Measurements from ENCODE around the gene SZT2. TPM values are rescaled to one million over a fixed set of nuclear protein-coding genes. Genes with fewer than 3 reads are reported as not detected.
A peak's percentile ranks its signal among the peaks of the same experiment; 100 is the strongest.
"Not testable (repeated sequence)": the region's sequence is repeated elsewhere in the genome, so short reads cannot be mapped to it uniquely, and the experiment has no call there.

The SZT2 gene
- total RNA-seq, 6 experiments from 2014 or later, result 17.2 to 21.8 (median 21.3) TPM

DNA sequence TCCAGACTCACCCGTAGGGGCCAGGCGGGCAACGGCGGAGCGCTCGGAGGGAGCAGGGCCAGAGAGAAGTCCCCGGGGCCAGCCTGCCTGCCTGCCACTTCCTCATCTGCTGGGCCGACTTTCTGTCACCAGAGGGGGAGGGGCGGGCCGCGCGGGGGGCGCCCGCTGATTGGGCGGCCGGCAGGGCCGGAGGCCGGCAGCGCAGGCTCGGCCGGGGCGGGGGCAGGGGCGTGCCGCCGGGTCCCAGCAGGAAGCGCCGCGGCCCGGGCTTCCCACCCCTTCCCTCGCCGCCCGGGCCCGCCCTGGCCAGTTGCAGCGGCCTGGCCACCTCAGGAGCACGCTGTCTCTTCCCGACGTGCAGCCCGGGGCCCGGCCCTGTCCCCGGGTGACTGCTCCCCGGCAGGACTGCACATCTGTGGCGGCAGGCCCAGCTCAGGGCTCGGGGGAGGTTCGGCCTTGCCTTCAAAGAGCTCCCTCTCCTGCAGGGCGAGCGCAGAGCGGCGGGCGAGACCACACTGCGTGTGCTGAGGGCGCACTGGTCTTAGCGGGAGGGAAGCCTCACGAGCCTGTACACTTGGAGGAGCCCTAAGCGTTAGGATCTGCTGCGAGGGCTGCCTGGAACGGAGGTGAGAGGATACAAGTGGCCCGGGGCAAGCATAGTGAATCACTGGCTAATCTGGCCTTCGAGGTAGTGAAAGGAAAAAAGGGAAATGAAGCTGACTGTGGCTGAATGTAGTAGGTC, 21.6 kb upstream of the SZT2 start, which contains the start of gene ELOVL1:
TSS of gene ELOVL1 (minus strand) at position 108 of the 742 bp plus-strand sequence. CDS start 2,402 bp downstream, outside the sequence.
- TF ChIP-seq, protein P1, sequence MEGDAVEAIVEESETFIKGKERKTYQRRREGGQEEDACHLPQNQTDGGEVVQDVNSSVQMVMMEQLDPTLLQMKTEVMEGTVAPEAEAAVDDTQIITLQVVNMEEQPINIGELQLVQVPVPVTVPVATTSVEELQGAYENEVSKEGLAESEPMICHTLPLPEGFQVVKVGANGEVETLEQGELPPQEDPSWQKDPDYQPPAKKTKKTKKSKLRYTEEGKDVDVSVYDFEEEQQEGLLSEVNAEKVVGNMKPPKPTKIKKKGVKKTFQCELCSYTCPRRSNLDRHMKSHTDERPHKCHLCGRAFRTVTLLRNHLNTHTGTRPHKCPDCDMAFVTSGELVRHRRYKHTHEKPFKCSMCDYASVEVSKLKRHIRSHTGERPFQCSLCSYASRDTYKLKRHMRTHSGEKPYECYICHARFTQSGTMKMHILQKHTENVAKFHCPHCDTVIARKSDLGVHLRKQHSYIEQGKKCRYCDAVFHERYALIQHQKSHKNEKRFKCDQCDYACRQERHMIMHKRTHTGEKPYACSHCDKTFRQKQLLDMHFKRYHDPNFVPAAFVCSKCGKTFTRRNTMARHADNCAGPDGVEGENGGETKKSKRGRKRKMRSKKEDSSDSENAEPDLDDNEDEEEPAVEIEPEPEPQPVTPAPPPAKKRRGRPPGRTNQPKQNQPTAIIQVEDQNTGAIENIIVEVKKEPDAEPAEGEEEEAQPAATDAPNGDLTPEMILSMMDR (IDR thresholded peaks at IDR 0.05), result peak; percentile 32; the same call in 1 of the 2 replicates
- peaks cover 45% of the 10 kb centered on the region for H3K36me3 Mint-ChIP-seq (ENCODE audit: low read depth)

DNA sequence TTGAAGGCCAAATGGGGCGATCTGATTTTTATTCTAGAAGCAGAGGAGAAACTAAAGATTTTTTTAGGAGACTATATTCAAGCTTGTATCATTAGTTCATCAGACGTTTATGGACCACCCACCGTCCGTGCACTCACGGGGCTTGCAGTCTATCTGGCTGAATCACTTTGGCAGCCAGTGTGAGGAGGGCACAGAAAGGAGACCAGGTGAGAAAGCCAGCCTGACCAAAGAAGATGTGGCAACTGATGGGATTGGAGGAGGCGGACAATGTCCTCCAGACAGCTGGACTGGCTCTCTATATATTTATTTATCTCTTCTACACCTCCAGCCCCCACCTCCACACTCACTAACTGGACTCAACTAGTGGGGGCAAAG, 21.1 kb upstream of the SZT2 start:
- Mint-ChIP-seq H3K9me3 (no peaks in the 10 kb centered on the region), H3K4me3 (peak overlapping the region; percentile 93), H3K36me3 (ENCODE audit: low read depth) (peaks cover 43% of the 10 kb centered on the region), H3K4me1 (ENCODE audit: low read depth) (peaks cover 39% of the 10 kb centered on the region), H3K27me3 (ENCODE audit: insufficient read depth) (no peaks in the 10 kb centered on the region; the same call in 1 of the 2 replicates), H3K27ac (peak overlapping the region; percentile 93)
- TF ChIP-seq, protein P1 (IDR thresholded peaks at IDR 0.05), result no peak
- no peak for DNase-seq

More for the DNA sequence above, 21.6 kb upstream of the SZT2 start, which contains the start of gene ELOVL1:
- Mint-ChIP-seq H3K27me3 (ENCODE audit: insufficient read depth) (no peaks in the 10 kb centered on the region; the same call in 1 of the 2 replicates), H3K27ac (peak within 1 kb of the TSS; percentile 93), H3K9me3 (no peaks in the 10 kb centered on the region), H3K4me3 (peak within 1 kb of the TSS; percentile 93), H3K4me1 (ENCODE audit: low read depth) (peaks cover 44% of the 10 kb centered on the region)
- peak; percentile 84 for DNase-seq

DNA sequence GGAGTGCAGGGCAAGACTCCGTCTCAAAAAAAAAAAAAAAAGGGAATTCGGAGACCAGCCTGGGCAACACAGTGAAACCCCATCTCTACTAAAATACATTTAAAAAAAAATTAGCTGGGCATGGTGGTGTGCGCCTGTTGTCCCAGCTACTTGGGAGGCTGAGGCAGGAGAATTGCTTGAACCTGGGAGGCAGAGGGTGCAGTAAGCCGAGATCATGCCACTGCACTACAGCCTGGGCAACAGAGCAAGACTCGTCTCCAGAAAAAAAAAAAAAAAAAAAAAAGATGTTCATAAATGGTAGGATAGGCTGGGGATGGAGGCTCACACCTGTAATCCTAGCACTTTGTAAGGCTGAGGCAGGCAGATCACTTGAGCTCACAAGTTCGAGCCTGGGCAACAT, 19.9 kb upstream of the SZT2 start:
- not testable (repeated sequence) for H3K9me3 Mint-ChIP-seq; DNase-seq; H3K27ac Mint-ChIP-seq; H3K27me3 Mint-ChIP-seq (ENCODE audit: insufficient read depth)
- H3K4me3 Mint-ChIP-seq, result peak overlapping the region; percentile 41
- peaks cover 31% of the 10 kb centered on the region for H3K36me3 Mint-ChIP-seq (ENCODE audit: low read depth)
- H3K4me1 Mint-ChIP-seq (ENCODE audit: low read depth), result peaks cover 28% of the 10 kb centered on the region

DNA sequence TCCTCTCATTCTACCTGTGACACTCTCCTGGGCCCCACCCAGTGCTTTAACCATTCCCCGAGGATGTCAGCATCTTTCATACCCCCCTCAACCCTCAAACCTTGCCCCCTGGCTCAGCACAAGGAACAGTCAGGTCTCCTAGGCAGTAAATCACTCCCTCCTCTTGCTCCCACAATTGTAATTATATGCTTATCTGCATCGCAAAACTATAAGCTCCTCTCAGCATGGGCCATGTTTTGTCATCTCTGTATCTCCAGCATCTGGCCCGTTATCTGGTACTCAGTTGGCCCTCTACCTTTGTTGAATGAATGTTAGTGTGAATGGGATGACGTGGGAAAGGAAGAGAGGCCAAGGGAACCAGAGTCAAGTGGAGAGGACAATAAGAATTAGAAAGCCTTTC, 19.1 kb upstream of the SZT2 start:
- peak overlapping the region; percentile 14; the same call in 1 of the 2 replicates for H3K4me3 Mint-ChIP-seq
- no peaks in the 10 kb centered on the region for H3K9me3 Mint-ChIP-seq
- TF ChIP-seq, protein P1 (IDR thresholded peaks at IDR 0.05), result no peak
- DNase-seq, result no peak
- peaks cover 26% of the 10 kb centered on the region for H3K36me3 Mint-ChIP-seq (ENCODE audit: low read depth)
- no peaks in the 10 kb centered on the region; the same call in 1 of the 2 replicates for H3K27me3 Mint-ChIP-seq (ENCODE audit: insufficient read depth)
- H3K27ac Mint-ChIP-seq, result peak overlapping the region; percentile 64
- peaks cover 20% of the 10 kb centered on the region for H3K4me1 Mint-ChIP-seq (ENCODE audit: low read depth)

DNA sequence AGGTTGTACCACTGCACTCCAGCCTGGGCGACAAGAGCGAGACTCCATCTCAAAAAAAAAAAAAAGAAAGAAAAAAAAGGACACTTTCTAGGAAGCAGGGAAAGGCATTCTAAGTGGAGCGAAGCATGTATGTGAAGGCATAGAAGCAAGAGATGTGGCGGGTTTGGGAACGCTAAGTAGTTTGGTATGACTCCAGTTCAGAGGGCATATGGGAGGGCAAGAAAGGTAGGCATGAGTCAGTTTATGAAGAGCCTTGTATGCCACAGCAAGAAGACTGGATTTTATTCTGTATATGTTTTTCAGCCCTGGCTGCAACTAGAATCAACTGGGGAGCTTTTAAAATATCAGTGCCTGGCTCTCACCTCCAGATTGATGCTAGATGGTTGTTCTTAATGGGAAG, 17.5 kb upstream of the SZT2 start:
- TF ChIP-seq, protein P1 (IDR thresholded peaks at IDR 0.05), result no peak
- no peak overlapping the region for H3K27ac Mint-ChIP-seq
- no peak overlapping the region for H3K4me3 Mint-ChIP-seq
- peaks cover 10% of the 10 kb centered on the region for H3K4me1 Mint-ChIP-seq (ENCODE audit: low read depth)
- H3K36me3 Mint-ChIP-seq (ENCODE audit: low read depth), result peaks cover 34% of the 10 kb centered on the region
- peaks cover under 1% of the 10 kb centered on the region for H3K27me3 Mint-ChIP-seq (ENCODE audit: insufficient read depth)
- DNase-seq, result peak; percentile 42
- no peaks in the 10 kb centered on the region for H3K9me3 Mint-ChIP-seq
